ENCODE measurements around the gene PPP1R14D.
A peak's percentile ranks its signal among the peaks of the same experiment; 100 is the strongest.

The PPP1R14D gene

GRCh38 chr15:40819048-40819447, 9.5 kb downstream of the PPP1R14D start:
- DNase-seq (ENCODE audit: low read depth) = no peak

GRCh38 chr15:40815042-40815698, 13.3 kb downstream of the PPP1R14D start:
- DNase-seq (ENCODE audit: low read depth) = peak; percentile 17

- DNase-seq (ENCODE audit: low read depth) = no peak
These were observed 15.6 kb downstream of the PPP1R14D start for GRCh38 chr15:40812721-40813425.

GRCh38 chr15:40808861-40809450, 19.6 kb downstream of the PPP1R14D start:
- no peak for DNase-seq (ENCODE audit: low read depth)

GRCh38 chr15:40807888-40808461, 20.5 kb downstream of the PPP1R14D start:
- no peak for DNase-seq (ENCODE audit: low read depth)

- DNase-seq (ENCODE audit: low read depth) = peak; percentile 99
These were observed 21.2 kb downstream of the PPP1R14D start, which contains the start of the genes DNAJC17 and ZFYVE19 for GRCh38 chr15:40807028-40807887. DNAJC17 (minus strand) TSS chr15:40807473; CDS start chr15:40807446, 27 bp downstream. ZFYVE19 (plus strand) TSS chr15:40807089; CDS start chr15:40807590, 501 bp downstream.

- no peak for DNase-seq (ENCODE audit: low read depth)
These were observed 21.9 kb downstream of the PPP1R14D start for GRCh38 chr15:40806672-40807027.

GRCh38 chr15:40803688-40804087, 24.8 kb downstream of the PPP1R14D start:
- DNase-seq (ENCODE audit: low read depth) = no peak

GRCh38 chr15:40803076-40803475, 25.4 kb downstream of the PPP1R14D start:
- DNase-seq (ENCODE audit: low read depth) = no peak

GRCh38 chr15:40799523-40799922, 29.0 kb downstream of the PPP1R14D start:
- no peak for DNase-seq (ENCODE audit: low read depth)

- no peak for DNase-seq (ENCODE audit: low read depth)
These were observed 32.0 kb downstream of the PPP1R14D start for GRCh38 chr15:40796512-40796911.

GRCh38 chr15:40796041-40796440, 32.5 kb downstream of the PPP1R14D start:
- no peak for DNase-seq (ENCODE audit: low read depth)

- peak; percentile 98 for DNase-seq (ENCODE audit: low read depth)
These were observed 35.1 kb downstream of the PPP1R14D start for GRCh38 chr15:40793216-40793989.

- no peak for DNase-seq (ENCODE audit: low read depth)
These were observed 36.1 kb downstream of the PPP1R14D start for GRCh38 chr15:40792394-40792793.

- peak; percentile 60 for DNase-seq (ENCODE audit: low read depth)
These were observed 37.8 kb downstream of the PPP1R14D start for GRCh38 chr15:40790718-40791117.

- DNase-seq (ENCODE audit: low read depth) = no peak
These were observed 38.5 kb downstream of the PPP1R14D start for GRCh38 chr15:40789999-40790398.

GRCh38 chr15:40789119-40789518, 39.4 kb downstream of the PPP1R14D start:
- DNase-seq (ENCODE audit: low read depth) = no peak

GRCh38 chr15:40787991-40788390, 40.5 kb downstream of the PPP1R14D start:
- no peak for DNase-seq (ENCODE audit: low read depth)

GRCh38 chr15:40787344-40787841, 41.1 kb downstream of the PPP1R14D start:
- peak; percentile 80 for DNase-seq (ENCODE audit: low read depth)

GRCh38 chr15:40785814-40786213, 42.7 kb downstream of the PPP1R14D start:
- DNase-seq (ENCODE audit: low read depth) = no peak

GRCh38 chr15:40785164-40785563, 43.3 kb downstream of the PPP1R14D start:
- DNase-seq (ENCODE audit: low read depth) = no peak

All from iris pigment epithelial cell (primary cell).